Lung (tissue), 12 donors: Measurements from ENCODE around the gene NLGN1. TPM values are rescaled to one million over a fixed set of nuclear protein-coding genes. Genes with fewer than 3 reads are reported as not detected.

ENCODE experiments used
- ATAC-seq: fragments of 200-7000 bp; cut with Tn5 transposase; one replicate; pipeline ENCODE4 v1.9.1; 2020; ENCODE audit warnings: moderate number of reproducible peaks; ENCODE audit not compliant: insufficient read depth, low FRiP score
- DNase-seq, 3 donors: peaks; one replicate each; pipeline ENCODE4 v3.0.0-alpha.2; 2013 to 2017
- H3K27ac ChIP-seq, 2 donors: one replicate each; pipeline ENCODE4 v1.5.1; 2013; ENCODE audit warnings: mild to moderate bottlenecking in 2 of 2, moderate library complexity in 2 of 2, control low read depth in 1 of 2, inconsistent platforms in 1 of 2, low read depth in 1 of 2, low read length in 1 of 2
- H3K27me3 ChIP-seq, 3 donors: one replicate each; pipeline ENCODE4 v1.5.1; 2013; ENCODE audit warnings: low read length in 2 of 3; ENCODE audit not compliant: control insufficient read depth in 3 of 3, insufficient read depth in 3 of 3
- H3K36me3 ChIP-seq, 4 donors: one replicate each; pipeline ENCODE4 v1.5.1; 2013; ENCODE audit warnings: low read length in 4 of 4, mild to moderate bottlenecking in 1 of 4, moderate library complexity in 1 of 4; ENCODE audit not compliant: control insufficient read depth in 4 of 4, insufficient read depth in 4 of 4
- H3K4me1 ChIP-seq, 5 donors: one replicate each; pipeline ENCODE4 v1.5.1; 2013; ENCODE audit warnings: low read length in 5 of 5, mild to moderate bottlenecking in 2 of 5, moderate library complexity in 1 of 5; ENCODE audit not compliant: control insufficient read depth in 5 of 5, insufficient read depth in 5 of 5
- H3K4me3 ChIP-seq: one replicate; pipeline ENCODE4 v1.5.1; 2013; ENCODE audit warnings: mild to moderate bottlenecking, control low read depth, moderate library complexity
- H3K9ac ChIP-seq, 2 donors: one replicate each; pipeline ENCODE4 v1.5.1; 2013; ENCODE audit warnings: low read length in 2 of 2, control low read depth in 1 of 2; ENCODE audit not compliant: insufficient read depth in 1 of 2
- H3K9me3 ChIP-seq, 4 donors: one replicate each; pipeline ENCODE4 v1.5.1; 2013; ENCODE audit warnings: low read length in 3 of 4, mild to moderate bottlenecking in 1 of 4, moderate library complexity in 1 of 4; ENCODE audit not compliant: control insufficient read depth in 4 of 4, insufficient read depth in 3 of 4
- WGBS, 2 donors: extraction: QIAGEN DNeasy Blood & Tissue Kit; methylation state at CpG; one replicate each; pipeline ENCODE4 v1.1.7; 2013; 5-methylcytosine and 5-hydroxymethylcytosine counted together
- polyA plus RNA-seq, 2 donors: library from polyadenylated mRNA; stranded (reverse); fragments of 200-250 nt; gene quantifications; one replicate each; pipeline ENCODE4 v1.2.1, GENCODE V29; 2013
- total RNA-seq, 2 donors: library from RNA; depleted of rRNA in 1 of 2; stranded (reverse); fragments of >200 nt in 1 of 2; gene quantifications; one replicate each; pipeline ENCODE4 v1.2.1, GENCODE V29; 2014 to 2021
- TF ChIP-seq, protein P1 (sequence below): IDR thresholded peaks from 2 replicates; pipeline ENCODE4 v1.5.1; 2012; ENCODE audit warnings: mild to moderate bottlenecking; ENCODE audit errors: control extremely low read depth, extremely low read depth
- donor health status: control.
- donor health status: control.
- donor health status: Bipolar disorder and iron deficiency.
- donor health status: healthy.
- donor health status: DM: yes; HTN: yes; CAD: no.

Gene NLGN1
- total and polyA plus RNA-seq, 4 donors = 0.24 to 22.2 (median 1.9) TPM

DNA sequence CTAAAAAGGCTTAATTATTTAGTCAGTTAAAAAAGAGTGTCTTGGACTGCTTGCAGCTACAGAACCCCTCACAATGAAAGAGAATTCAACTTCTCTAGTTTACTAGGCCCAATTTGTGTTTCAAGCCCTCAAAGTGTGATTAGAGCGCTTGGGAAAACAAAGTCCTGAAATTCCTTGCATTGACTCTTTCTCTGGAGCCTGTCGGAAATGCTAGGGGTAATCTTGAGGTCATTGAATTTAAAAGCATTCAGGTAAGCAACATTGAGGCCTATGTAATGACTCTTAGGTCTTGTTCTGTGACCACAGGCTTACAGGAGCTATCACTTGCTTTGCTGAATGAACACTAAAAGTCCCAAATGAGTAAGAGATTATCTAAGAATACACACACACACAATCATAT is 186.0 kb downstream of the NLGN1 start:
- TF ChIP-seq, protein P1, sequence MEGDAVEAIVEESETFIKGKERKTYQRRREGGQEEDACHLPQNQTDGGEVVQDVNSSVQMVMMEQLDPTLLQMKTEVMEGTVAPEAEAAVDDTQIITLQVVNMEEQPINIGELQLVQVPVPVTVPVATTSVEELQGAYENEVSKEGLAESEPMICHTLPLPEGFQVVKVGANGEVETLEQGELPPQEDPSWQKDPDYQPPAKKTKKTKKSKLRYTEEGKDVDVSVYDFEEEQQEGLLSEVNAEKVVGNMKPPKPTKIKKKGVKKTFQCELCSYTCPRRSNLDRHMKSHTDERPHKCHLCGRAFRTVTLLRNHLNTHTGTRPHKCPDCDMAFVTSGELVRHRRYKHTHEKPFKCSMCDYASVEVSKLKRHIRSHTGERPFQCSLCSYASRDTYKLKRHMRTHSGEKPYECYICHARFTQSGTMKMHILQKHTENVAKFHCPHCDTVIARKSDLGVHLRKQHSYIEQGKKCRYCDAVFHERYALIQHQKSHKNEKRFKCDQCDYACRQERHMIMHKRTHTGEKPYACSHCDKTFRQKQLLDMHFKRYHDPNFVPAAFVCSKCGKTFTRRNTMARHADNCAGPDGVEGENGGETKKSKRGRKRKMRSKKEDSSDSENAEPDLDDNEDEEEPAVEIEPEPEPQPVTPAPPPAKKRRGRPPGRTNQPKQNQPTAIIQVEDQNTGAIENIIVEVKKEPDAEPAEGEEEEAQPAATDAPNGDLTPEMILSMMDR = no peak
- Histone ChIP-seq H3K4me1 (peaks cover 0 to 6% (median 0%) of the 10 kb centered on the region in 5 donors), H3K27ac (no peak overlapping the region), H3K4me3 (no peak overlapping the region), H3K27me3 (peaks cover 0 to 2% (median 0%) of the 10 kb centered on the region in 3 donors), H3K36me3 (no peaks in the 10 kb centered on the region), H3K9me3 (no peaks in the 10 kb centered on the region), H3K9ac (no peak overlapping the region)
- DNase-seq = no peak
- no peak for ATAC-seq
- WGBS, 2 donors = 89 to 91% methylated on average over 2 of the region's 2 CpGs

DNA sequence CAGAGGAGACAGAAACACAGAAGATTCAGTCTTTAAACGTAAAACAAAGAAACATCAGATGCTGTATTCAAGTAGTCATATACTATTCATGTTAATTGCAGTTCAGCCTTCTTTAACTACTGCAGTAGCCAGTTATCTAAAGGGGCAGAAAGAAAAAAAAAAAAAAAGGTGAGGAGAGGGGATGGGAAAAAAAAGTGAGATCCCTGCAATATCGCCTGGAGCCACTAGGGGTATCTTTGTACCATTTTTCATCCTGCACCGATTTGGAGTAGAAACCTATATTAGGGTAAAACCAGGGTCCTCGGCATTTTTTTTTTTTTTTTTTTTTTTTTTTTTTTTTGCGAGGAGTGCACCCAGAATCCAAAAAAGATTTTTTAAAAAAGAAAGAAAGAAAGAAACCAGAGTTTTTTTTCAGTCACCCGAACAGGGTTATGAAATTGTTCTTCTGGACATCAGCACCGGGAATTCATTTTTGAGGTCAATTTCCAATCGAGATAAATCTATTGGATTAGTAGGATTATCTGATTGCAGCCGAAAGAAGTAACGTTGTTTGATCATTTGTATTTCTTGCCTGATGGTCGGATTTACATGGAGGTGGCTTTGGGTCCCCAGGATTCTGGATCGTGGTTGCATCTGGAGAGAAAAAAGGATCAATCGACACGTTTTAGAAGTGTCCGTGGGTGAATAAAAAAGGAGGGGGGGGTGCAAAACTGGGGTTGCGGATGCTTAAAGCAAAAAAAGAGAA is 186.7 kb downstream of the NLGN1 start:
- ATAC-seq (peak; percentile 63), DNase-seq (peak; percentile 74 to 88 (median 84))
- Histone ChIP-seq H3K9me3 (no peaks in the 10 kb centered on the region), H3K36me3 (no peaks in the 10 kb centered on the region), H3K27ac (no peak overlapping the region), H3K9ac (peak overlapping the region; percentile 57 to 84), H3K4me3 (no peak overlapping the region), H3K4me1 (peaks cover 0 to 6% (median 0%) of the 10 kb centered on the region in 5 donors), H3K27me3 (peaks cover 0 to 2% (median 0%) of the 10 kb centered on the region in 3 donors)
- 8% methylated on average over 16 of the region's 16 CpGs for WGBS, 2 donors
- TF ChIP-seq, protein P1 = no peak

DNA sequence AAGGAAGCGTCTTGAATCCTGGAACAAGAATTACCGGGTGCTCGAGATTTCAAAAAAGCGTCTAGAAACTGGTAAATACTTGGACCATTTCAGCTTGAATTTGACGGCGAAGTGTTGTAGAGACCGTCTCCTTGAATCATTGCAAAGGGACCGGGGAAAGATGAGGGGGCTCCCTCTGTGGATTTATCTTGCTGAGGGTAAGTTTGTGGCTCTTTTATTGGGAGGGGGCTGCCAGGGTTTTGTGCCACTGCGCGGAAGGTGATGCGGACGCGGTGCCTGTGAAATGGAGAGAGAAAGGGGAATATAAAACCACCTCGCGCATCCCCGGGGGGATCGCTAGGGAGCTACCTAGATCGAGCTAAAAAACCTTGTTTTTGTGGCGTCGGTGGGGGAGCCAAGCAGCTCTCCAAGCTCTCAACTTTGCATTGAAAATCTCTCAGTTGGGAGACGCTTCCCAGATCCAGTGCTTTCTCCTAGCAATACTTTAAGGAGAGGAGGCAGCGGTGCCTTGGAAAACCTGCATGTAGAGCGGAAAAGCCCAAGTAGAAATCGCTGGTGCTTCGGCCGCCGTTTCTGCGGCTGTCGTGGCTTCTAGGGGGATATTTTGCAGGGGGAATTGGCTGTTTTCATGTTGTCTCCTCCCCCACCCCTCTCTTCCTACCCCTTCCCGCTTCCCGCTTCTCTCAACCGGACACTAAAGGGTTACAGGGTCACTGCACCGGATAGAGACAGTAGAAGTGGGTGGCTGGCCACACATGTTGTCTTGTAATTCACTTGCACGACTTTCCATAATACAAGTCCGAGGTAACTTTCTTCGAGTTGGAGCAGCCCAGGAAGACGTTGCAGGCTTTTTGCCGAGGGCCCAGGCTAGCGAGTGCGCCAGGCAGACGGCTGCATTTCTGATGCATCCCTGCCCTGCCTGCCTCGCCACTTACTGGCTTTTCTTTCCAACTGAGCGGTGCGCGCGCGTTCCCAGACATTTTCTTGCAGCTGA is 187.6 kb downstream of the NLGN1 start:
- DNase-seq = peak; percentile 76 to 79 (median 76)

More for the DNA sequence above, 187.6 kb downstream of the NLGN1 start:
- TF ChIP-seq, protein P1 = no peak
- WGBS, 2 donors = 5% methylated on average over 47 of the region's 47 CpGs
- Histone ChIP-seq H3K4me3 (no peak overlapping the region), H3K4me1 (peaks cover 0 to 6% (median 0%) of the 10 kb centered on the region in 5 donors), H3K9me3 (no peaks in the 10 kb centered on the region), H3K27me3 (peaks cover 0 to 2% (median 0%) of the 10 kb centered on the region in 3 donors), H3K36me3 (no peaks in the 10 kb centered on the region), H3K27ac (no peak overlapping the region), H3K9ac (peak overlapping the region; percentile 57 to 84)
- ATAC-seq = peak; percentile 49
